Measurements from ENCODE around the gene PERP. TPM values are rescaled to one million over a fixed set of nuclear protein-coding genes. Genes with fewer than 3 reads are reported as not detected.

Gene PERP
- total and polyA plus RNA-seq, 2 of the 8 experiments (the other 6 are each of a cell fraction or from before 2014, with no cell fraction given) = 21.0 to 26.7 TPM

DNA sequence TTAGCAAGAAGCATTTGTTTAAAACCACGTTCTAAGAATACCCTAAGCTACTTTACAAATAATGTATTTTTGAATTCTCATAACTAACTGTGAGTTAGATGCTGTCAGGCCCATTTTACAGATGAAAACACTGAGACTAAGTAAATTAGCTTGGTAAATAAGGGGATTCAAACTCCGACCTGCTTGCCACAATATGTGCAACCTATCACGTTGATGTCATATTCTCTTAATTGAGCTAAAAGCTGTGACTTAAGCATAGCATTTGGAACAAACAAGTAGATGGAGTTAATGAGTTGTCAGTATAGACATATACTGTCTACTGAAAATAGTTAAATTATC lies 9.4 kb upstream of the PERP start:
- Histone ChIP-seq H3K9me3 (ENCODE audit: insufficient read depth in 2 of 2, low read depth in 1 of 2, low read length in 1 of 2) (peaks cover 2 to 4% of the 10 kb centered on the region in 2 experiments; a peak in 2 of 4 replicates), H3K56ac (replicated peaks; ENCODE audit: insufficient read length, low read depth, low read length) (no peak overlapping the region), H3K9ac (replicated peaks in 1 of 4; ENCODE audit: extremely low read depth in 1 of 4, low read depth in 3 of 4, low read length in 3 of 4) (no peak overlapping the region), H3K4ac (replicated peaks; ENCODE audit: insufficient read length, low read depth, low read length) (no peak overlapping the region), H3K36me3 (ENCODE audit: control insufficient read depth in 2 of 4, insufficient read depth in 4 of 4, low read length in 3 of 4) (no peaks in the 10 kb centered on the region), H3K27me3 (replicated peaks in 1 of 4; ENCODE audit: control insufficient read depth in 3 of 4, extremely low read depth in 1 of 4, insufficient read depth in 3 of 4, low read length in 3 of 4) (no peaks in the 10 kb centered on the region; a peak in 1 of 7 replicates), H2BK120ac (replicated peaks; ENCODE audit: low read depth, low read length) (no peak overlapping the region), H4K20me1 (replicated peaks in 1 of 2; ENCODE audit: control insufficient read depth in 1 of 2, insufficient read depth in 2 of 2, low read length in 2 of 2) (no peaks in the 10 kb centered on the region), H2AFZ (ENCODE audit: low read length) (no peak overlapping the region), H2BK15ac (ENCODE audit: low read length) (no peak overlapping the region), H3K4me2 (ENCODE audit: insufficient read depth in 1 of 2, low read depth in 2 of 2, low read length in 2 of 2) (no peak overlapping the region), H3K79me1 (ENCODE audit: low read depth, low read length) (no peaks in the 10 kb centered on the region), H2AK5ac (ENCODE audit: low read depth, low read length) (no peak overlapping the region), H3K23me2 (ENCODE audit: low read depth, low read length) (no peaks in the 10 kb centered on the region), H2BK5ac (ENCODE audit: low read depth, low read length) (no peak overlapping the region), H3K4me3 (ENCODE audit: extremely low read depth in 1 of 4, insufficient read depth in 2 of 4, low read depth in 3 of 4, low read length in 4 of 4) (no peak overlapping the region), H2BK20ac (ENCODE audit: low read length) (no peak overlapping the region), H4K5ac (ENCODE audit: insufficient read length, low read depth, low read length) (no peak overlapping the region), H3K23ac (ENCODE audit: insufficient read length) (no peak overlapping the region), H3K79me2 (ENCODE audit: control insufficient read depth in 1 of 2, insufficient read depth in 2 of 2, low read length in 2 of 2) (no peaks in the 10 kb centered on the region), H4K8ac (ENCODE audit: extremely low read depth, insufficient read depth, low read length) (no peak overlapping the region), H2BK12ac (ENCODE audit: low read depth, low read length) (no peak overlapping the region), H3K27ac (ENCODE audit: low read depth, low read length) (no peak overlapping the region), H3K18ac (ENCODE audit: extremely low read depth, low read length) (no peak overlapping the region), H3K4me1 (replicated peaks in 1 of 4; ENCODE audit: control insufficient read depth in 3 of 4, insufficient read depth in 4 of 4, low read length in 3 of 4) (peaks cover 0 to 3% (median 2%) of the 10 kb centered on the region in 4 experiments; a peak in 3 of 7 replicates), H3K14ac (ENCODE audit: insufficient read length) (no peak overlapping the region), H4K91ac (replicated peaks; ENCODE audit: insufficient read length, low read length) (no peak overlapping the region)
- DNase-seq (ENCODE audit: low read depth in 1 of 2, low spot score in 2 of 2) (no peak), FAIRE-seq (no peak)
- POLR2A ChIA-PET (ENCODE audit: partially characterized antibody) = interaction anchor here (0.7 to 2.0 kb wide), 4 partner anchors 10 to 163 kb away, joined by 3 to 7 read pairs (median 4); no protein-coding TSS in a partner anchor
- no peak for TF ChIP-seq EGR1 (IDR thresholded peaks at IDR 0.05; ENCODE audit: borderline replicate concordance, low read depth, low read length)
- no peak for TF ChIP-seq RFX5 (IDR thresholded peaks at IDR 0.05; ENCODE audit: borderline replicate concordance, low read depth, low read length)
- TF ChIP-seq GTF2F1 (IDR thresholded peaks at IDR 0.05; ENCODE audit: borderline replicate concordance, low read depth, low read length) = no peak
- TF ChIP-seq YY1 (IDR thresholded peaks at IDR 0.05; ENCODE audit: low read depth, low read length) = no peak
- TF ChIP-seq RAD21 (IDR thresholded peaks at IDR 0.05 in 1 of 2, conservative IDR thresholded peaks at IDR 0.05 in 1 of 2; ENCODE audit: low read depth in 2 of 2, low read length in 2 of 2) = no peak
- CTCF ChIA-PET (ENCODE audit: partially characterized antibody) = interaction anchor here (0.7 to 7.1 kb wide), 55 partner anchors 9 to 1248 kb away, joined by 3 to 111 read pairs (median 5); partner anchors contain the start of genes HEBP2 and PBOV1
- WGBS, 2 experiments (ENCODE audit: extremely low coverage in 1 of 2, insufficient coverage in 1 of 2, insufficient read length in 1 of 2, insufficient replicate concordance in 2 of 2, low coverage in 1 of 2, low lambda C conversion rate in 2 of 2, missing lambda C conversion rate in 1 of 2) = 78% methylated on average over 3 of the region's 3 CpGs; no CpG with 5 or more reads in 1 of the 2 experiments
